Mammary epithelial cell (primary cell): Measurements from ENCODE around the gene INTS3.

Experiments
- CTCF ChIP-seq, 2 donors: IDR thresholded peaks in 1 of 2; conservative IDR thresholded peaks in 1 of 2; 2 replicates each; pipeline ENCODE4 v1.5.1; 2011 to 2012; ENCODE audit warnings: inconsistent platforms in 2 of 2, low read length in 2 of 2, mild to moderate bottlenecking in 2 of 2, control low read depth in 1 of 2, low read depth in 1 of 2; ENCODE audit not compliant: insufficient read depth in 1 of 2; ENCODE audit errors: extremely low read depth in 1 of 2
- EZH2 ChIP-seq: IDR thresholded peaks from 2 replicates; pipeline ENCODE4 v1.6.1; 2012; ENCODE audit warnings: low read length, inconsistent platforms, borderline replicate concordance

- TF ChIP-seq CTCF (conservative IDR thresholded peaks at IDR 0.05 in 1 of 2, IDR thresholded peaks at IDR 0.05 in 1 of 2; ENCODE audit: extremely low read depth in 1 of 2, insufficient read depth in 1 of 2, low read depth in 1 of 2, low read length in 2 of 2) (no peak), EZH2 (no peak)
Observed at GRCh38 chr1:153776845-153777370, 49.1 kb downstream of the INTS3 start.
